HepG2 (cell line): ENCODE measurements around the gene SH3PXD2A. TPM values are rescaled to one million over a fixed set of nuclear protein-coding genes. Genes with fewer than 3 reads are reported as not detected.

Source experiments
- BCL6 ChIP-seq: IDR thresholded peaks from 2 replicates; pipeline ENCODE4 v1.6.1; 2016; ENCODE audit warnings: missing genetic modification reagents, missing compliant biosample characterization
- HMGXB3 ChIP-seq: sonication (generic); formaldehyde crosslinking; IDR thresholded peaks from 2 replicates; pipeline ENCODE4 v1.4.0; 2020; ENCODE audit warnings: missing genetic modification reagents, borderline replicate concordance
- KDM1A ChIP-seq: IDR thresholded peaks from 2 replicates; pipeline ENCODE4 v1.6.1; 2016; ENCODE audit warnings: missing compliant biosample characterization
- KDM5A ChIP-seq: fragments of 200-600 bp; sonication (generic); IDR thresholded peaks from 2 replicates; pipeline ENCODE4 v1.7.0; 2018; ENCODE audit warnings: antibody characterized with exemption, mild to moderate bottlenecking, low read length, borderline replicate concordance
- MAF1 ChIP-seq: sonication (generic); formaldehyde crosslinking; IDR thresholded peaks from 2 replicates; pipeline ENCODE4 v1.5.0; 2020; ENCODE audit warnings: missing genetic modification reagents, borderline replicate concordance
- MIER2 ChIP-seq: IDR thresholded peaks from 2 replicates; pipeline ENCODE4 v1.6.1; 2016; ENCODE audit warnings: missing biosample characterization, missing genetic modification reagents
- PHF21A ChIP-seq: sonication (generic); formaldehyde crosslinking; IDR thresholded peaks from 2 replicates; pipeline ENCODE4 v1.5.0; 2020; ENCODE audit warnings: mild to moderate bottlenecking, missing genetic modification reagents
- SRSF1 ChIP-seq: fragments of 200-400 bp; formaldehyde crosslinking; optimal IDR thresholded peaks from 2 replicates; pipeline ENCODE3; 2017; ENCODE audit warnings: mild to moderate bottlenecking, low read depth, low read length, moderate library complexity
- YY1 ChIP-seq: IDR thresholded peaks from 2 replicates; pipeline ENCODE4 v1.6.1; 2011; ENCODE audit warnings: low read length, low read depth, moderate library complexity, mild to moderate bottlenecking; ENCODE audit not compliant: insufficient read depth, insufficient replicate concordance
- ZC3H4 ChIP-seq: sonication (generic); formaldehyde crosslinking; IDR thresholded peaks from 2 replicates; pipeline ENCODE4 v1.4.0; 2020; ENCODE audit warnings: missing genetic modification reagents, borderline replicate concordance
- ZFY ChIP-seq: sonication (generic); formaldehyde crosslinking; IDR thresholded peaks from 2 replicates; pipeline ENCODE4 v1.4.0; 2020; ENCODE audit warnings: missing genetic modification reagents
- ZNF160 ChIP-seq: sonication (generic); formaldehyde crosslinking; IDR thresholded peaks from 2 replicates; pipeline ENCODE4 v1.8.0; 2022; ENCODE audit warnings: mild to moderate bottlenecking, inconsistent platforms, missing genetic modification reagents
- ZNF230 ChIP-seq: sonication (generic); formaldehyde crosslinking; IDR thresholded peaks from 2 replicates; pipeline ENCODE4 v1.4.0; 2020; ENCODE audit warnings: mild to moderate bottlenecking, missing genetic modification reagents
- ZNF30 ChIP-seq: sonication (generic); formaldehyde crosslinking; IDR thresholded peaks from 2 replicates; pipeline ENCODE4 v1.5.0; 2020; ENCODE audit warnings: mild to moderate bottlenecking, missing genetic modification reagents
- ZNF362 ChIP-seq: sonication (generic); formaldehyde crosslinking; IDR thresholded peaks from 2 replicates; pipeline ENCODE4 v1.4.0; 2020; ENCODE audit warnings: missing genetic modification reagents, mild to moderate bottlenecking, borderline replicate concordance
- ZNF737 ChIP-seq: sonication (generic); formaldehyde crosslinking; IDR thresholded peaks from 2 replicates; pipeline ENCODE4 v1.5.0; 2020; ENCODE audit warnings: missing genetic modification reagents, mild to moderate bottlenecking, borderline replicate concordance
- ZNF784 ChIP-seq: sonication (generic); formaldehyde crosslinking; IDR thresholded peaks from 2 replicates; pipeline ENCODE4 v1.5.1; 2020; ENCODE audit warnings: missing genetic modification reagents, mild to moderate bottlenecking, borderline replicate concordance
- ZNF839 ChIP-seq: sonication (generic); formaldehyde crosslinking; IDR thresholded peaks from 2 replicates; pipeline ENCODE4 v1.4.0; 2020; ENCODE audit warnings: missing genetic modification reagents, mild to moderate bottlenecking, borderline replicate concordance
- ZNF879 ChIP-seq: sonication (generic); formaldehyde crosslinking; IDR thresholded peaks from 2 replicates; pipeline ENCODE4 v1.8.1; 2023; ENCODE audit warnings: missing genetic modification reagents
- ZSCAN21 ChIP-seq: sonication (generic); formaldehyde crosslinking; IDR thresholded peaks from 2 replicates; pipeline ENCODE4 v1.8.0; 2022; ENCODE audit warnings: mild to moderate bottlenecking, missing genetic modification reagents, moderate library complexity, borderline replicate concordance
- polyA plus RNA-seq, 8 experiments: library from polyadenylated mRNA; depleted of rRNA in 3 of 8; stranded (reverse) in 7 of 8; unstranded in 1 of 8; fragments of >200 nt; fragmentation: Illumina TruSeq in 4 of 8; extraction: Trizol in 4 of 8; gene quantifications; 2 replicates each; pipeline versions ENCODE4 v1.2.1 to v1.2.3, GENCODE V29; 2011 to 2016; ENCODE audit warnings: low read depth in 4 of 8, missing spikeins in 1 of 8, mixed read lengths in 1 of 8; ENCODE audit not compliant: insufficient read depth in 1 of 8
- total RNA-seq, 5 experiments: library from RNA; depleted of rRNA; stranded (reverse); fragments of >200 nt; fragmentation: Illumina TruSeq; extraction: Trizol; gene quantifications; 2 replicates each; pipeline ENCODE4 v1.2.3, GENCODE V29; 2016; ENCODE audit warnings: low read depth in 1 of 5
- TF ChIP-seq, protein P1 (sequence below): sonication (generic); formaldehyde crosslinking; IDR thresholded peaks from 2 replicates; pipeline ENCODE4 v1.5.0; 2020; ENCODE audit warnings: mild to moderate bottlenecking, missing genetic modification reagents

Gene SH3PXD2A
- total and polyA plus RNA-seq, 2 of the 13 experiments (the other 11 are each of a cell fraction or from before 2014, with no cell fraction given): 11.1 to 11.3 TPM

GRCh38 chr10:103661198-103661950 lies 194.0 kb downstream of the SH3PXD2A start (continued):
- TF ChIP-seq HMGXB3 (no peak), ZNF784 (CRISPR knock-in tag) (no peak), ZNF362 (no peak), ZNF160 (CRISPR knock-in tag) (0 out of 2 replicates have a peak, but pooled peaks have one; percentile 29), PHF21A (CRISPR knock-in tag) (no peak), ZNF879 (0 out of 2 replicates have a peak, but pooled peaks have one; percentile 31), ZNF230 (no peak), SRSF1 (no peak), ZNF737 (CRISPR knock-in tag) (no peak), ZSCAN21 (no peak), YY1 (no peak), BCL6 (CRISPR knock-in tag) (0 out of 2 replicates have a peak, but pooled peaks have one; percentile 34), MAF1 (no peak), ZFY (CRISPR knock-in tag) (peak; percentile 15; the same call in 1 of the 2 replicates), ZNF30 (CRISPR knock-in tag) (no peak), KDM5A (no peak), KDM1A (CRISPR knock-in tag) (no peak), ZNF839 (0 out of 2 replicates have a peak, but pooled peaks have one; percentile 13), ZC3H4 (CRISPR knock-in tag) (no peak), MIER2 (CRISPR knock-in tag) (no peak)
- TF ChIP-seq, protein P1, sequence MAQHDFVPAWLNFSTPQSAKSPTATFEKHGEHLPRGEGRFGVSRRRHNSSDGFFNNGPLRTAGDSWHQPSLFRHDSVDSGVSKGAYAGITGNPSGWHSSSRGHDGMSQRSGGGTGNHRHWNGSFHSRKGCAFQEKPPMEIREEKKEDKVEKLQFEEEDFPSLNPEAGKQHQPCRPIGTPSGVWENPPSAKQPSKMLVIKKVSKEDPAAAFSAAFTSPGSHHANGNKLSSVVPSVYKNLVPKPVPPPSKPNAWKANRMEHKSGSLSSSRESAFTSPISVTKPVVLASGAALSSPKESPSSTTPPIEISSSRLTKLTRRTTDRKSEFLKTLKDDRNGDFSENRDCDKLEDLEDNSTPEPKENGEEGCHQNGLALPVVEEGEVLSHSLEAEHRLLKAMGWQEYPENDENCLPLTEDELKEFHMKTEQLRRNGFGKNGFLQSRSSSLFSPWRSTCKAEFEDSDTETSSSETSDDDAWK (CRISPR knock-in tag): no peak
